HepG2 (cell line): ENCODE measurements around the gene MFN2. TPM values are rescaled to one million over a fixed set of nuclear protein-coding genes. Genes with fewer than 3 reads are reported as not detected.

ENCODE experiments used
- ATF7-NPFF ChIP-seq: sonication (generic); formaldehyde crosslinking; IDR thresholded peaks from 2 replicates; pipeline ENCODE4 v1.8.1; 2023; ENCODE audit warnings: mild to moderate bottlenecking, low read depth, missing genetic modification reagents, moderate library complexity
- CC2D1A ChIP-seq: sonication (generic); formaldehyde crosslinking; IDR thresholded peaks from 2 replicates; pipeline ENCODE4 v1.8.1; 2023; ENCODE audit warnings: mild to moderate bottlenecking, missing genetic modification reagents
- FOXA3 ChIP-seq: IDR thresholded peaks from 2 replicates; pipeline ENCODE4 v1.6.1; 2016; ENCODE audit warnings: missing genetic modification reagents, missing compliant biosample characterization
- GMEB1 ChIP-seq: sonication (generic); formaldehyde crosslinking; IDR thresholded peaks from 2 replicates; pipeline ENCODE4 v1.5.1; 2020; ENCODE audit warnings: missing genetic modification reagents, mild to moderate bottlenecking, borderline replicate concordance
- GZF1 ChIP-seq: sonication (generic); formaldehyde crosslinking; IDR thresholded peaks from 2 replicates; pipeline ENCODE4 v1.5.1; 2020; ENCODE audit warnings: mild to moderate bottlenecking, missing genetic modification reagents
- HOXA7 ChIP-seq: sonication (generic); formaldehyde crosslinking; IDR thresholded peaks from 2 replicates; pipeline ENCODE4 v1.8.1; 2022; ENCODE audit warnings: mild to moderate bottlenecking, missing genetic modification reagents, moderate library complexity
- MBD4 ChIP-seq: IDR thresholded peaks from 2 replicates; pipeline ENCODE4 v1.6.1; 2012; ENCODE audit warnings: low read length, inconsistent platforms, borderline replicate concordance
- PATZ1 ChIP-seq: sonication (generic); formaldehyde crosslinking; IDR thresholded peaks from 2 replicates; pipeline ENCODE4 v1.4.0; 2020; ENCODE audit warnings: missing genetic modification reagents
- POLR2G ChIP-seq: fragments of 200-400 bp; formaldehyde crosslinking; IDR thresholded peaks from 2 replicates; pipeline ENCODE4 v1.6.1; 2018; ENCODE audit warnings: mild to moderate bottlenecking, low read depth, low read length, moderate library complexity
- RXRA ChIP-seq: sonication (generic); formaldehyde crosslinking; IDR thresholded peaks from 2 replicates; pipeline ENCODE4 v1.5.1; 2020; ENCODE audit warnings: missing genetic modification reagents
- TFDP2 ChIP-seq: sonication (generic); formaldehyde crosslinking; IDR thresholded peaks from 2 replicates; pipeline ENCODE4 v1.4.0; 2020; ENCODE audit warnings: missing genetic modification reagents
- ZFP1 ChIP-seq: IDR thresholded peaks from 2 replicates; pipeline ENCODE4 v1.6.1; 2016
- ZNF136 ChIP-seq: sonication (generic); formaldehyde crosslinking; IDR thresholded peaks from 2 replicates; pipeline ENCODE4 v1.8.1; 2022; ENCODE audit warnings: low read depth, mild to moderate bottlenecking, moderate library complexity, missing genetic modification reagents
- ZNF331 ChIP-seq: sonication (generic); formaldehyde crosslinking; IDR thresholded peaks from 2 replicates; pipeline ENCODE4 v1.4.0; 2020; ENCODE audit warnings: missing genetic modification reagents
- ZNF782 ChIP-seq: sonication (generic); formaldehyde crosslinking; IDR thresholded peaks from 2 replicates; pipeline ENCODE4 v1.4.0; 2020; ENCODE audit warnings: missing genetic modification reagents, mild to moderate bottlenecking, borderline replicate concordance
- ZNF841 ChIP-seq: sonication (generic); formaldehyde crosslinking; IDR thresholded peaks from 2 replicates; pipeline ENCODE4 v1.8.1; 2023; ENCODE audit warnings: missing genetic modification reagents, borderline replicate concordance
- ZNF879 ChIP-seq: sonication (generic); formaldehyde crosslinking; IDR thresholded peaks from 2 replicates; pipeline ENCODE4 v1.8.1; 2023; ENCODE audit warnings: missing genetic modification reagents
- polyA plus RNA-seq, 8 experiments: library from polyadenylated mRNA; depleted of rRNA in 3 of 8; stranded (reverse) in 7 of 8; unstranded in 1 of 8; fragments of >200 nt; fragmentation: Illumina TruSeq in 4 of 8; extraction: Trizol in 4 of 8; gene quantifications; 2 replicates each; pipeline versions ENCODE4 v1.2.1 to v1.2.3, GENCODE V29; 2011 to 2016; ENCODE audit warnings: low read depth in 4 of 8, missing spikeins in 1 of 8, mixed read lengths in 1 of 8; ENCODE audit not compliant: insufficient read depth in 1 of 8
- total RNA-seq, 5 experiments: library from RNA; depleted of rRNA; stranded (reverse); fragments of >200 nt; fragmentation: Illumina TruSeq; extraction: Trizol; gene quantifications; 2 replicates each; pipeline ENCODE4 v1.2.3, GENCODE V29; 2016; ENCODE audit warnings: low read depth in 1 of 5
- TF ChIP-seq, protein P1 (sequence below): sonication (generic); formaldehyde crosslinking; conservative IDR thresholded peaks from 2 replicates; pipeline ENCODE4 v1.4.0; 2020; ENCODE audit warnings: missing genetic modification reagents

MFN2 gene
- total and polyA plus RNA-seq, 2 of the 13 experiments (the other 11 are each of a cell fraction or from before 2014, with no cell fraction given) = 38.7 to 60.9 TPM

DNA sequence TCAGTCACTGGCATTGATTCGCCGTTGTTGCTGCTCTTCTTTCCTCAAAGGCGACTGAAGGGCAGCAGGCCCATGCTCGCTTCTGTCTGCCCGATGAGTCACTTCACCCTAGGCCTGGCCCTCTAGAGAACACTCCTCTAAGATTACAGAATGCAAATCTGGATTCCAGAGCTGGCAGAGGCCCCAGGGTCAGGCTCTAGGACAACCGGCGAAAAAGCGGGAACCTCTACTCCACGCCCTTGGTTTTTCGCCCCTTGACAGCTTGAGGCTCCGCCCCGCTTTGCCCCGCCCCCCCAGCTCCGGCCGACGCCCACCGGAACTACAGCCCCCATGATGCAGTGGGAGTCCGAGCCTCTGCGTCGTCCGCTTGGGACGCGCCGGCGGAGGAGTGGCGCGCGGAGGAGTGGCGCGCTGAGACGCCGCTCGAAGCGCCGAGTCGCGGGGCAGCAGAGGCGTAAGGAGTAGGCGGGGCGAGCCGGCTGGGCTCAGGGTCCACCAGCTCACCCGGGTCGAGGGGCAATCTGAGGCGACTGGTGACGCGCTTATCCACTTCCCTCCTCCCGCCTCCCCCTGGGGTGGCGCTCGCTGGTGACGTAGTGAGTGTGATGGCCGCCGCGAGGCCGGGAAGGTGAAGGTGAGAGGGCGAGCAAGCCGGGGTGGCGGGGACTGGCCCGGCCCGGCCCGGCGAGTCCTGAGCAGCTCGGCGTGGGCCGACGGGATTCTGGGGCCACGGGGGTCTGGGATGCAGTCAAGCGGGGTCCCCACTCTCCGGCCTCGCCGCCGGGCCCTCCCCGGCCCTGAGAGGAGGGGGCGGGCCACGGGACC, at the start of gene MFN2 (continued):
- TF ChIP-seq FOXA3 (CRISPR knock-in tag) (peak; percentile 65; the same call in 1 of the 2 replicates), ZNF782 (CRISPR knock-in tag) (peak; percentile 53; the same call in 1 of the 2 replicates), ZFP1 (no peak; the same call in 1 of the 2 replicates), TFDP2 (CRISPR knock-in tag) (peak; percentile 93), PATZ1 (CRISPR knock-in tag) (peak; percentile 77), GMEB1 (CRISPR knock-in tag) (peak; percentile 99), CC2D1A (CRISPR knock-in tag) (no peak), ATF7-NPFF (CRISPR knock-in tag) (no peak), ZNF331 (CRISPR knock-in tag) (peak; percentile 24; the same call in 1 of the 2 replicates), MBD4 (no peak), ZNF879 (no peak), RXRA (CRISPR knock-in tag) (peak; percentile 97), ZNF841 (CRISPR knock-in tag) (no peak), ZNF136 (peak; percentile 90), POLR2G (peak; percentile 90), GZF1 (CRISPR knock-in tag) (0 out of 2 replicates have a peak, but pooled peaks have one; percentile 18), HOXA7 (CRISPR knock-in tag) (no peak)
- TF ChIP-seq, protein P1, sequence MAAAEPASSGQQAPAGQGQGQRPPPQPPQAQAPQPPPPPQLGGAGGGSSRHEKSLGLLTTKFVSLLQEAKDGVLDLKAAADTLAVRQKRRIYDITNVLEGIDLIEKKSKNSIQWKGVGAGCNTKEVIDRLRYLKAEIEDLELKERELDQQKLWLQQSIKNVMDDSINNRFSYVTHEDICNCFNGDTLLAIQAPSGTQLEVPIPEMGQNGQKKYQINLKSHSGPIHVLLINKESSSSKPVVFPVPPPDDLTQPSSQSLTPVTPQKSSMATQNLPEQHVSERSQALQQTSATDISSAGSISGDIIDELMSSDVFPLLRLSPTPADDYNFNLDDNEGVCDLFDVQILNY (CRISPR knock-in tag) = no peak
